ENCODE results near the gene KLHL21.
"Not testable (repeated sequence)": the region's sequence is repeated elsewhere in the genome, so short reads cannot be mapped to it uniquely, and the experiment has no call there.

The KLHL21 gene

GRCh38 chr1:6624710-6625583 lies 22.3 kb upstream of the KLHL21 start, which contains the start of gene THAP3:
Gene THAP3, plus strand, starts transcription at chr1:6624868. Its CDS starts 351 bp downstream, at chr1:6625219.
- DNase-seq, result peak; percentile 93

- no peak for DNase-seq
These were observed 20.7 kb upstream of the KLHL21 start for GRCh38 chr1:6623269-6623965.

GRCh38 chr1:6622396-6623152 lies 19.9 kb upstream of the KLHL21 start:
- no peak for DNase-seq

- DNase-seq, result no peak
These were observed 19.0 kb upstream of the KLHL21 start for GRCh38 chr1:6621429-6622391.

GRCh38 chr1:6619045-6619444 lies 16.4 kb upstream of the KLHL21 start:
- no peak for DNase-seq

GRCh38 chr1:6614929-6615785 lies 12.5 kb upstream of the KLHL21 start:
- DNase-seq, result no peak

- DNase-seq, result peak; percentile 67
These were observed 11.6 kb upstream of the KLHL21 start for GRCh38 chr1:6614019-6614928.

GRCh38 chr1:6613361-6614018 lies 10.8 kb upstream of the KLHL21 start, which contains the start of gene PHF13:
Gene PHF13, plus strand, starts transcription at chr1:6613731. Its CDS starts 336 bp downstream, at chr1:6614067.
- peak; percentile 99 for DNase-seq

- DNase-seq, result no peak
These were observed 10.1 kb upstream of the KLHL21 start for GRCh38 chr1:6612641-6613360.

GRCh38 chr1:6603915-6604558 lies 1.4 kb upstream of the KLHL21 start:
- DNase-seq, result peak; percentile 57

GRCh38 chr1:6603238-6603914 lies 707 bp upstream of the KLHL21 start:
- peak; percentile 73 for DNase-seq

- peak; percentile 55 for DNase-seq
These were observed 573 bp downstream of the KLHL21 start for GRCh38 chr1:6601923-6602668.

GRCh38 chr1:6601049-6601922 lies 1.4 kb downstream of the KLHL21 start:
- DNase-seq, result peak; percentile 72

GRCh38 chr1:6600410-6601048 lies 2.1 kb downstream of the KLHL21 start:
- no peak for DNase-seq

GRCh38 chr1:6599991-6600390 lies 2.7 kb downstream of the KLHL21 start:
- not testable (repeated sequence) for DNase-seq
